H9 (cell line): ENCODE data around the gene ITGA8. TPM values are rescaled to one million over a fixed set of nuclear protein-coding genes. Genes with fewer than 3 reads are reported as not detected.

Source experiments
- DNase-seq: peaks from one replicate; pipeline ENCODE4 v3.0.0-alpha.2; 2017
- H2AFZ ChIP-seq: one replicate; pipeline ENCODE4 v1.6.1; 2013; ENCODE audit warnings: mild to moderate bottlenecking, low read length, control low read depth, moderate library complexity
- H2AK5ac ChIP-seq: 2 replicates; pipeline ENCODE4 v1.6.1; 2013; ENCODE audit warnings: low read length, control low read depth, mixed read lengths; ENCODE audit not compliant: insufficient read length
- H2BK120ac ChIP-seq: one replicate; pipeline ENCODE4 v1.6.1; 2013; ENCODE audit warnings: low read depth, mild to moderate bottlenecking, low read length, control low read depth, inconsistent platforms; ENCODE audit not compliant: poor library complexity, severe bottlenecking
- H2BK12ac ChIP-seq: 2 replicates; pipeline ENCODE4 v1.6.1; 2013; ENCODE audit warnings: low read length, control low read depth, mixed read lengths, low read depth; ENCODE audit not compliant: insufficient read length
- H2BK15ac ChIP-seq: 2 replicates; pipeline ENCODE4 v1.6.1; 2013; ENCODE audit warnings: low read depth, low read length, control low read depth
- H2BK20ac ChIP-seq: one replicate; pipeline ENCODE4 v1.6.1; 2013; ENCODE audit warnings: low read depth, mild to moderate bottlenecking, low read length, control low read depth, inconsistent platforms; ENCODE audit not compliant: poor library complexity, severe bottlenecking
- H2BK5ac ChIP-seq: 2 replicates; pipeline ENCODE4 v1.6.1; 2013; ENCODE audit warnings: low read length, control low read depth, mixed read lengths; ENCODE audit not compliant: insufficient read length
- H3K14ac ChIP-seq: 2 replicates; pipeline ENCODE4 v1.6.1; 2013; ENCODE audit warnings: low read length, control low read depth; ENCODE audit not compliant: insufficient read depth
- H3K18ac ChIP-seq: 2 replicates; pipeline ENCODE4 v1.6.1; 2013; ENCODE audit warnings: low read depth, mild to moderate bottlenecking, mixed read lengths, low read length, control low read depth; ENCODE audit not compliant: insufficient read length
- H3K23ac ChIP-seq: 2 replicates; pipeline ENCODE4 v1.6.1; 2013; ENCODE audit warnings: low read length, control low read depth, mixed read lengths, low read depth; ENCODE audit not compliant: insufficient read length
- H3K23me2 ChIP-seq: 2 replicates; pipeline ENCODE4 v1.6.1; 2013; ENCODE audit warnings: low read depth, mild to moderate bottlenecking, mixed read lengths, low read length, control low read depth; ENCODE audit not compliant: insufficient read length, poor library complexity, severe bottlenecking
- H3K27ac ChIP-seq: 2 replicates; pipeline ENCODE4 v1.5.1; 2013; ENCODE audit warnings: low read length, control low read depth, mixed read lengths, low read depth; ENCODE audit not compliant: insufficient read length
- H3K27me3 ChIP-seq: 2 replicates; pipeline ENCODE4 v1.6.1; 2013; ENCODE audit warnings: low read length, control low read depth, inconsistent platforms; ENCODE audit not compliant: insufficient read depth
- H3K4ac ChIP-seq: 2 replicates; pipeline ENCODE4 v1.6.1; 2013; ENCODE audit warnings: low read depth, mild to moderate bottlenecking, control low read depth, inconsistent platforms, low read length, moderate library complexity
- H3K4me1 ChIP-seq: 2 replicates; pipeline ENCODE4 v1.6.1; 2013; ENCODE audit warnings: low read length, control low read depth, inconsistent platforms; ENCODE audit not compliant: insufficient read depth
- H3K4me2 ChIP-seq: 2 replicates; pipeline ENCODE4 v1.6.1; 2013; ENCODE audit warnings: low read length, control low read depth, mixed read lengths; ENCODE audit not compliant: insufficient read length, insufficient read depth
- H3K56ac ChIP-seq: 2 replicates; pipeline ENCODE4 v1.6.1; 2013; ENCODE audit warnings: low read depth, mild to moderate bottlenecking, mixed read lengths, low read length, control low read depth; ENCODE audit not compliant: insufficient read length
- H3K79me1 ChIP-seq: 2 replicates; pipeline ENCODE4 v1.6.1; 2013; ENCODE audit warnings: low read depth, mild to moderate bottlenecking, moderate library complexity, low read length, control low read depth, inconsistent platforms; ENCODE audit not compliant: insufficient read depth, poor library complexity, severe bottlenecking
- H3K79me2 ChIP-seq: 2 replicates; pipeline ENCODE4 v1.6.1; 2013; ENCODE audit warnings: low read length, control low read depth, inconsistent platforms; ENCODE audit not compliant: insufficient read depth
- H3K9ac ChIP-seq: 2 replicates; pipeline ENCODE4 v1.6.1; 2013; ENCODE audit warnings: low read length, control low read depth, mixed read lengths; ENCODE audit not compliant: insufficient read length; ENCODE audit errors: extremely low read depth
- H3K9me3 ChIP-seq: one replicate; pipeline ENCODE4 v1.6.1; 2013; ENCODE audit warnings: low read depth, low read length, inconsistent platforms; ENCODE audit not compliant: control insufficient read depth
- H3T11ph ChIP-seq: one replicate; pipeline ENCODE4 v1.6.1; 2013; ENCODE audit warnings: mild to moderate bottlenecking, low read length, control low read depth, inconsistent platforms
- H4K20me1 ChIP-seq: one replicate; pipeline ENCODE4 v1.6.1; 2013; ENCODE audit not compliant: control insufficient read depth, insufficient read length, insufficient read depth
- H4K5ac ChIP-seq: 2 replicates; pipeline ENCODE4 v1.6.1; 2013; ENCODE audit warnings: low read depth, mild to moderate bottlenecking, mixed read lengths, low read length, control low read depth; ENCODE audit not compliant: insufficient read length
- H4K8ac ChIP-seq: replicated peaks from 2 replicates; pipeline ENCODE4 v1.6.1; 2013; ENCODE audit warnings: low read length, control low read depth, mixed read lengths, low read depth; ENCODE audit not compliant: insufficient read length
- H4K91ac ChIP-seq: 2 replicates; pipeline ENCODE4 v1.6.1; 2013; ENCODE audit warnings: low read depth, mild to moderate bottlenecking, moderate library complexity, mixed read lengths, low read length, control low read depth; ENCODE audit not compliant: insufficient read length
- H3K27ac Mint-ChIP-seq, 3 experiments: 2 replicates in 2 of 3; 3 replicates in 1 of 3; pipeline ENCODE4 v1.8.0; 2020 to 2021; ENCODE audit warnings: mixed read lengths in 3 of 3, mild to moderate bottlenecking in 1 of 3, moderate library complexity in 1 of 3
- H3K27me3 Mint-ChIP-seq: 2 replicates; pipeline ENCODE4 v1.8.0; 2021; ENCODE audit warnings: low read depth, mild to moderate bottlenecking, moderate library complexity, mixed read lengths
- H3K36me3 Mint-ChIP-seq, 3 experiments: 2 replicates in 2 of 3; 3 replicates in 1 of 3; pipeline ENCODE4 v1.8.0; 2020 to 2021; ENCODE audit warnings: low read depth in 3 of 3, mixed read lengths in 3 of 3; ENCODE audit not compliant: insufficient read depth in 1 of 3
- H3K4me1 Mint-ChIP-seq, 2 experiments: 2 replicates each; pipeline ENCODE4 v1.8.0; 2020; ENCODE audit warnings: mixed read lengths in 2 of 2
- H3K4me3 Mint-ChIP-seq, 2 experiments: 2 replicates in 1 of 2; 3 replicates in 1 of 2; pipeline ENCODE4 v1.8.0; 2020 to 2021; ENCODE audit warnings: mild to moderate bottlenecking in 2 of 2, mixed read lengths in 2 of 2, moderate library complexity in 1 of 2
- H3K9me3 Mint-ChIP-seq, 2 experiments: 2 replicates in 1 of 2; 3 replicates in 1 of 2; pipeline ENCODE4 v1.8.0; 2020; ENCODE audit warnings: mild to moderate bottlenecking in 2 of 2, mixed read lengths in 2 of 2, moderate library complexity in 1 of 2
- WGBS: extraction: QIAGEN DNeasy Blood & Tissue Kit; methylation state at CpG from one replicate; pipeline ENCODE4 v1.1.7; 2013; ENCODE audit warnings: missing lambda C conversion rate, low lambda C conversion rate, mixed read lengths; ENCODE audit not compliant: insufficient read length; ENCODE audit errors: extremely low coverage; 5-methylcytosine and 5-hydroxymethylcytosine counted together
- total RNA-seq: library from RNA; stranded (reverse); gene quantifications from 2 replicates; pipeline ENCODE4 v1.2.1, GENCODE V29; 2021
- TF ChIP-seq, protein P1 (sequence below): fragments of 200-600 bp; sonication (generic); conservative IDR thresholded peaks from 3 replicates; pipeline ENCODE4 v1.8.0; 2021; ENCODE audit warnings: antibody characterized with exemption, mild to moderate bottlenecking

Gene ITGA8
- total RNA-seq, 1 experiment from 2014 or later: not detected

DNA sequence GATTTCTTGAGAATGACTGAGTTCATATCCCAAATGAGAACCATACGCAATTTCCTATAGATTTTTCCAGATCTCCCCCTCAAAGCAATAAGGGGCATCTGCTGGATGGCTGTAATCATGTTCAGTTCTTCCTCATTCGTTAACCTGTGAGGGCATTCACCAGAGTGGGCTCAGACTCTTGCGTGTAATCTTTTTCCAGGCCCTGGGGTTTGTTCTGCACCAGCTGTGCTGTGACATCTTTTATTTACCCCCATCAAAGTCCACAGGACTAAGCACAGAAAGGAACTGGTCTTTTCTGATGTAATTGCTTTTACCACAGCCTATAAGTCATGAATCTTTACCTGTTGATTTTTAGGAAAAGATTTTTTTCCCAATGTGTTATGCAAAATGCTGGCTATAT is 27.9 kb upstream of the ITGA8 start:
- Histone ChIP-seq H3K4me1 (no peaks in the 10 kb centered on the region), H3K18ac (no peak overlapping the region), H3K9me3 (no peaks in the 10 kb centered on the region), H3K79me2 (no peaks in the 10 kb centered on the region), H3K23ac (no peak overlapping the region), H3K14ac (no peak overlapping the region), H4K5ac (no peak overlapping the region), H2BK15ac (no peak overlapping the region), H2AFZ (no peak overlapping the region), H3K9ac (no peak overlapping the region), H3K27me3 (no peaks in the 10 kb centered on the region), H3K27ac (no peak overlapping the region), H4K8ac (no peak overlapping the region), H4K91ac (no peak overlapping the region), H2BK12ac (no peak overlapping the region), H2BK20ac (no peak overlapping the region), H2AK5ac (no peak overlapping the region), H3K79me1 (no peaks in the 10 kb centered on the region), H3K23me2 (no peaks in the 10 kb centered on the region), H2BK120ac (no peak overlapping the region), H3K4me2 (no peak overlapping the region), H3K4ac (no peak overlapping the region), H2BK5ac (no peak overlapping the region), H3K56ac (no peak overlapping the region), H3T11ph (no peak overlapping the region), H4K20me1 (no peaks in the 10 kb centered on the region)
- TF ChIP-seq, protein P1, sequence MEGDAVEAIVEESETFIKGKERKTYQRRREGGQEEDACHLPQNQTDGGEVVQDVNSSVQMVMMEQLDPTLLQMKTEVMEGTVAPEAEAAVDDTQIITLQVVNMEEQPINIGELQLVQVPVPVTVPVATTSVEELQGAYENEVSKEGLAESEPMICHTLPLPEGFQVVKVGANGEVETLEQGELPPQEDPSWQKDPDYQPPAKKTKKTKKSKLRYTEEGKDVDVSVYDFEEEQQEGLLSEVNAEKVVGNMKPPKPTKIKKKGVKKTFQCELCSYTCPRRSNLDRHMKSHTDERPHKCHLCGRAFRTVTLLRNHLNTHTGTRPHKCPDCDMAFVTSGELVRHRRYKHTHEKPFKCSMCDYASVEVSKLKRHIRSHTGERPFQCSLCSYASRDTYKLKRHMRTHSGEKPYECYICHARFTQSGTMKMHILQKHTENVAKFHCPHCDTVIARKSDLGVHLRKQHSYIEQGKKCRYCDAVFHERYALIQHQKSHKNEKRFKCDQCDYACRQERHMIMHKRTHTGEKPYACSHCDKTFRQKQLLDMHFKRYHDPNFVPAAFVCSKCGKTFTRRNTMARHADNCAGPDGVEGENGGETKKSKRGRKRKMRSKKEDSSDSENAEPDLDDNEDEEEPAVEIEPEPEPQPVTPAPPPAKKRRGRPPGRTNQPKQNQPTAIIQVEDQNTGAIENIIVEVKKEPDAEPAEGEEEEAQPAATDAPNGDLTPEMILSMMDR: no peak
- Mint-ChIP-seq H3K4me3 (no peak overlapping the region), H3K36me3 (no peaks in the 10 kb centered on the region), H3K9me3 (no peaks in the 10 kb centered on the region), H3K4me1 (peaks cover 5 to 7% of the 10 kb centered on the region in 2 experiments; a peak in 2 of 4 replicates), H3K27me3 (peaks cover 4% of the 10 kb centered on the region; the same call in 1 of the 2 replicates), H3K27ac (no peak overlapping the region)
- no peak for DNase-seq
- no CpG with 5 or more reads among the region's 3 CpGs for WGBS
